Activated T-cell treated with anti-CD3 and anti-CD28 coated beads, Interleukin-2, amount 50 U/mL, for 1 hour (primary cell): ENCODE measurements around the gene ENTHD1.
"Not testable (repeated sequence)": the region's sequence is repeated elsewhere in the genome, so short reads cannot be mapped to it uniquely, and the experiment has no call there.

Source experiments
- DNase-seq: peaks from one replicate; pipeline ENCODE4 v3.0.0-alpha.2; 2020

ENTHD1 gene

DNA sequence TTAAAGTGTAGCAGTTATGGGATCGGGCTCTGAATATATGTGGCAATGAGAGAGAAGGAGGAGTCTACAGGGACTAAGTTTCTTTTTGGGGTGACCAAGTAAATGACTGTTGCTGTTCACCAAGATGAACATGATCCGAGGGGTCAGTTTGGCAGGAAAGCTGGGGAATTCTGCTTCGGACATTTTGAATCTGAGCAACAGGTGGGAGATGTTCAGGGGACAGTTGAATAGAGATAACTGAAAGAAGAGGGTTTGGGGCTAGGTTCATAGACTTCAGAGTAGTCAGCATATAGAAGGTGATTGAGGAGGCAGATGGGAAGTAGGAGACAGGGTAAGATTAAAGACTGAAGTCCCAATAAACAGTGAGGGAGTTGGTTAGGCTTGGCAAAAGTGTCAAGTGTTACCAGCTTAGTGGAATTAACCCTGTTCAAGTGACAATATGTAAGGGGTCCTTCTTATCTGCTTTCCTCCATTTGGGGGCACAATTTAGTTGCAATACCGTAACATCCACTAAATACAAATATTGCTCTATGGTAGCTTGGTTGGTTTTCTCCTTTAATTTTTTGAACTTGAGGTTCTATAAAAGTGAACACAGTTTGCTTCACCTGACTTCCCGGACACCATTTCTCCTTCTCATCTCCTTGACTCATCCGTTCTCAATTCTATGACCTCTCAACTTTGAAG is 2.9 kb upstream of the ENTHD1 start:
- no peak for DNase-seq

DNA sequence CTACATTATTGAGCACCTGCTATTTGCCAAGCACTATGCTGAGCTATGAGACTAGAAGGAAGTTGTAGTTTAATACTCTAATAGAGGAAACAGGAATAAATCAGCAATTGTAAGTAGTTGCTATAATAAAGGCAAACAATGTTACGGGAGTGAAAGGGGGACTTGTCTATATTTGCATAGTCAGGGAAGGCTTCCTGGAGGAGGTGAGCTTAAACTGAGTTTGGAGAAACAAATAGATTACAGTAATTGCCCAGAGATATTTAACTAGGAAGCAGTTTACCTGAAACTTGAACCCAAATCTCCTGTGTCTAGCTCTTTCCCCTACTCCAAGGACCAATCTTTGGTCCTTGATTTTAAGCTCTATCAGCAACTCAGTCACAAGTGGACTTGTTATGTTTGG is 2.1 kb upstream of the ENTHD1 start:
- no peak for DNase-seq

GRCh38 chr22:39894554-39895092 is 1.1 kb upstream of the ENTHD1 start:
- no peak for DNase-seq

GRCh38 chr22:39889924-39890323 is 3.6 kb downstream of the ENTHD1 start:
- not testable (repeated sequence) for DNase-seq

DNA sequence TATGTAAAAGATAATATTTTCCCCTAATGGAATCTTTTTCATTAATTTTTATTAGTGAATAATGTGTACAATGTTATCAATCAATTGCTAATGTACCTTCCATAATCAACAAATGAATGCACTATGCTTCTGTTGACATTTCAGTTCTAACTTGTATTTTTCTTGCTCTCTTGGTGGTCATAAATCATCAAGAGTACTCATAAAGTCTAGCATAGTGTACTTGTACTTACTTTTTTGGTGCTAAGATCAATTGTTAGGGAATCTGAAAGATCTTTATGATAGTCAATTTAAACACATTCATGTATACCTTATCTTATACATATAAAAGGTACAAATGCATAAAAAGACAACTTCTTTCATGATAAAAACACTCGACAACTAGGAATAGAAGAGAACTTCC is 10.5 kb downstream of the ENTHD1 start:
- no peak for DNase-seq

DNA sequence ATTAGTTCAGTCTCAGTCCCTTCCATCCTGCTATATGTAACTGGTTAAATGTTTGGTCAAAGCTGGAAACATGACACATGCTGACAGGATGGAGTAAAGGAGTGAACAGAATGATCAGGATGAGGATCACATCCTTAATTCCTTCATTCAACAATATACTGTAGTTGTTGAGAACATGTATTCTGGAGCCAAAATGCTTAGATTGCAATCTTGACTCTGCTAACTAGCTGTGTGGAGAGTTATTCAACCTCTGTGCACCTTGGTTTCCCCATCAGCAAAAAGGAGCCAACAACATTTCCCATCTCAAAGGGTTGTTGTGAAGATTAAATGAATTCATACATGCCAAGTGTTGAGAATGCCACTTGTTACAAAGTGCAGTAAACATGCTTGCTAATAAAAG is 12.8 kb downstream of the ENTHD1 start:
- no peak for DNase-seq

GRCh38 chr22:39877079-39877845 is 16.3 kb downstream of the ENTHD1 start:
- DNase-seq, result no peak

- not testable (repeated sequence) for DNase-seq
Measured at GRCh38 chr22:39875176-39875885, 18.2 kb downstream of the ENTHD1 start.

DNA sequence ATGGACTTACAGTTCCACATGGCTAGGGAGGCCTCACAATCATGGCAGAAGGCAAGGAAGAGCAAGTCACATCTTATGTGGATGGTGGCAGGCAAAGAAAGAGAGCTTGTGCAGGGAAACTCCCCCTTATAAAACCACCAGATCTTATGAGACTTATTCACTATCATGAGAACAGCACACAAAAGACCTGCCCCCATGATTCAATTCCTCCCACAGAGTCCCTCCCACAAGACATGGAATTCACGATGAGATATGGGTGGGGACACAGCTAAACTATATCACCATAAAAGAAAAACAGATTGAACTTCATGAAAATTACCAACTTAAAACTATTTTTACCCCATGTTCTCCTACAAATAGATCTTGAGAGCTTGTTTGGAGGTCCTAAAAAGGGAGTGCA is 19.6 kb downstream of the ENTHD1 start:
- no peak for DNase-seq

GRCh38 chr22:39872548-39872947 is 21.0 kb downstream of the ENTHD1 start:
- DNase-seq, result no peak

- no peak for DNase-seq
Measured at GRCh38 chr22:39871008-39871798, 22.4 kb downstream of the ENTHD1 start.

DNA sequence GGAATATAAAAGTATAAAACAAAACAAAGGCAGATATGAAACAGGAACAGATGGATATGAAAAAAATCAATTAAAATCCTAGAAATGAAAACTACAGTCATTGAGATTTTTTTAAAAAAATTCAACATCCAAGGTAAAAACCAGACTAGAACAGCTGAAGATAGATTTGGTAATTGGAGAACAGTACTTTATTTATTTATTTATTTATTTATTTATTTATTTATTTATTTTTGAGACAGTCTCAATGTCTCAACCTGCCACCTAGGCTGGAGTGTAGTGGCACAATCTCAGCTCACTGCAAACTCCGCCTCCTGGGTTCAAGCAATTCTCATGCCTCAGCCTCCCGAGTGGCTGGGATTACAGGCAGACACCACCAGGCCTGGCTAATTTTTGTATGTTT is 23.8 kb downstream of the ENTHD1 start:
- not testable (repeated sequence) for DNase-seq

DNA sequence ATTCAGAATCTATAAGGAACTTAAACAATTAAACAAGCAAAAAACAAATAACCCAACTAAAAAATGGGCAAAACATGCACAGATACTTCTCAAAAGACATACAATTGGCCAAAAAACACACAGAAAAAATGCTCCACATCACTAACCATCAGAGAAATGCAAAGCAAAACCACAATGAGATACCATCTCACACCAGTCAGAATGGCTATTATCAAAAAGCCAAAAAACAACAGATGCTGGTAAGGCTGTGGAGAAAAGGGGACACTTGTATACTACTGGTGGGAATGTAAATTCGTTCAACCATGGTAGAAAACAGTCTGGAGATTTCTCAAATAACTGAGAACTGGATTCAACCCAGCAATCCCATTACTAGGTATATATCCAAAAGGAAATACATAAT is 24.8 kb downstream of the ENTHD1 start:
- no peak for DNase-seq

GRCh38 chr22:39859903-39860588 is 33.5 kb downstream of the ENTHD1 start:
- no peak for DNase-seq

DNA sequence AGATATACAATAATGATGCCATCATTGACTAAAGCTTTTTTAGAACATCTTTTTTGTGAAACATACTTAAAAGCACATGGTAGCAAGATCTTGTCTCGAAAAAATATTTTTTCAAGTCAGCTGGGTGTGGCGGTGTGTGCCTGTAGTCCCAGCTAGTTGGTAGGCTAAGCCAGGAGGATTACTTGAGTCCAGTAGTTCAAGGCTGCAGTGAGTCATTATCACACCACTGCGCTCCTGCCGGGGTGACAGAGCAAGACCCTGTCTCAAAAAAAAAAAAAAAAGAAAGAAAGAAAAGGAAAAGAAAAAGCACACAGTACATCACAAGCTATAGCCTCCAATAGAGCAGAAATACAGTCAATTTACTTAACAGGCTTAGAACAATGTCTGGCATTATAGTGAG is 37.0 kb downstream of the ENTHD1 start:
- no peak for DNase-seq

DNA sequence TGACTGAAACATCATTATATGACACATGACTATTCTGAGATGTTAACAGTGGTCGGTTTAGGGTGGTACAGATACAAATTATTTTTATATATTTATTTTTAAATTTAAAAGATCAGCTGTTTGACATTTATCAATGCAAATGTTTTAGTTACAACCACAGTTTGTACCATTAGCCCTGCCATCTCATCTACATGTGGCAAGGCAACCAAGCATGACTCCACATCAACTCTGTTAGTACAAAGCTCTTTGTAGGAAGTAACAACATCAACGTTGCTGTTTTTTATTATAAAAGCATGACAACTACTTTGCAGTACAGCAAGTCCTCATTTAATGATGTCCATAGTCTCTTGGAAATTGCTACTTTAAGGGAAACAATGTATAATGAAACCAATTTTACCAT is 40.8 kb downstream of the ENTHD1 start:
- no peak for DNase-seq

DNA sequence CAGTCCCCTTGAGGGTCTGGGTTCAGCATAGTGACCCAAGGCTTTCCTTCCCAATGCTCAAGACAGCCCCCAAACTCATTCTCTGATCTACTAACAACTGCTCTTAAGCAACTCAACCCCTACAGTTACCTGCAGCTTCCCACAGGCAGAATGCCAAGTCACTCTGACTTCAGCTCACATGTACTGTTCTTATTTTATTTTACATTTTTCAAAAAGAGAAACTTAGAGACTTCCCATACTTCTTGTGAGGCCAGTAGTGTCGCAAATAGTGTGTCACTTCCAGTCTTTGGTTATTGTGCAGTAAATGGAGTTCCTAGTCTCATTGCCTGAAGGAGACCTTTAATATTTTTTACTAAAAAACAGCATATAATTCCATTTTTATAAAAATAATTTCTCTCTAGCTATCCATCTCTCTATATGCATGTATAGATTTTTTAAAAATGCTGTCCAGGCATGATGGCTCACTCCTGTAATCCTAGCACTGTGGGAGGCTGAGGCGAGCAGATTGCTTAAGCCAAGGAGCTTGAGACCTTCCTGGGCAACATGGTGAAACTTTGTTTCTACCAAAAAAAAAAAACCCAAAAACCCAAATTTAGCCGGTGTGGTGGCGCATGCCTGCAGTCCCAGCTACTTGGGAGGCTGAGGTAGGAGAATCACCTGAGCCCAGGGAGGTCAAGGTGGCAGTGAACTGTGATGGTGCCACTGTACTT is 41.8 kb downstream of the ENTHD1 start:
- no peak for DNase-seq

GRCh38 chr22:39847477-39847876 is 46.1 kb downstream of the ENTHD1 start:
- DNase-seq, result no peak

GRCh38 chr22:39846539-39846938 is 47.0 kb downstream of the ENTHD1 start:
- DNase-seq, result not testable (repeated sequence)

DNA sequence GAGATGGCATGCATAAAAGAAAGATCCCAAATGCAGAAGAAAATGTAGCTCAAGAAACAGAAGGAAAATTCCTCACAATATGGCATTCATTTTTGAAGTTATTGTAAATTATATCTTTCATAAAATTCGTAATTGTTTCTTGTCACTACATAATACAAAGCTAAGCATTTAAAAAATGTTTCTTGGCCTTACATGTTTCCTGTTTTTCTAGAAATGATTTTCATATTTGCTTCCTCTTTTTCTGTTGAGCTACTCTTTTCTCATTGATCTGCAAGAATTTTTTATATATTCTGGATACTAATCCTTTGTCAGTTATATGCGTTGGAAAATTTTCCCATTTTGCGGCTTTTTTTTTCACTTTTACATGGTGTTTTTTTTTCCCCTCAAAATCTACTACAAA is 48.0 kb downstream of the ENTHD1 start:
- DNase-seq, result no peak

- DNase-seq, result no peak
Measured at GRCh38 chr22:39839917-39840510, 53.5 kb downstream of the ENTHD1 start.
